ENCODE results near the gene NECAP2.
"Not testable (repeated sequence)": the region's sequence is repeated elsewhere in the genome, so short reads cannot be mapped to it uniquely, and the experiment has no call there.

NECAP2 gene

DNA sequence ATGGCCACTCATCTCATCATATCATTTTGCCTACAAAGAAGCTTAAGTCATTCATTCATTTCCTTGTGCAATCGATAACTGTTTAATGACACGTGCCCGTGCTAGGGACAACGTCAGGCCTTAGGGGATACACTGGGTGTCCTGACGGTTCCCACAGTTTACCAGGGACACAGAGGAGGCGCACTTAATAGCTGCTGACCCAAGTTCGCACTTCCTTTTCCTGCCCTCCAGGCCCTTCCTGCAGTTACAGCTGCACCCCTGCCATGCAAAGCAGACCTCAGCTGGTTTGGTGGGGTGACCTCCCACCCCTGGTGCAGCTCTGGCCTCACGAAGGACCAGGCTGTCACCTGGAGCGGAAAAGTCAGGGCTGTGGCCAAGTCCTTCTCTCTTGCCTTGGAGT is 7.5 kb upstream of the NECAP2 start:
- DNase-seq: no peak

DNA sequence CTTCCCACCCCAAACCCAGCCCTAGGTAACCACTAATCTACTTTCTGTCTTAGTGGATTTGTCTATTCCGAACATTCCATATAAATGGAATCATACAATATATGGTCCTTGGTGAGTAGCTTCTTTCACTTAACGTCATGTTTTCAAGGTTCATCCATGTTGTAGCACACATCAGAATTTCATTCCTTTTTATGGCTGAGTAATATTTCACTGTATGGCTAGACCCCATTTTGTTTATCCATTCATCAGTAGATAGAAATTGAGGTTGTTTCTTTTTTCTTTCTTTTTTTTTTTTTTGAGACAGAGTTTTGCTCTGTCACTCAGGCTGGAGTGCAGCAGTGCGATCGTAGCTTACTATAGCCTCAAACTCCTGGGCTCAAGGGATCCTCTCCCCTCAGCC is 6.5 kb upstream of the NECAP2 start:
- DNase-seq: no peak

DNA sequence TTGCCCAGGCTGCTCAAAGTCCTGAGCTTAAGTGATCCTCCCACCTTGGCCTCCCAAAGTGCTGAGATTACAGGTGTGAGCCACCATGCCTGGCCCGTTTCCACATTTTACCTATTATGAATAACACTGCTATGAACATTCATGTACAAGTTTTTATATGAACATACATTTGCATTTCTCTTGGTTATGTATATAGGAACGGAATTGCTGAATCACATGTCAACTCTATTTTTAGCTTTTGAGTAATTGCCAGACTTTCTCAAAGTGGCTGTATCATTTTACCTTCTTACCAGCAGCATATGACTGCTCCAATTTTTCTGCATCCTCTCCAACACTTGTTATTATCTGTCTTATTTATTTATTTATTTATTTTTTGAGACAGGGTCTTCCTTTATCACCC is 6.0 kb upstream of the NECAP2 start:
- DNase-seq: no peak

GRCh38 chr1:16436946-16437474 is 3.5 kb upstream of the NECAP2 start, which contains the start of gene SPATA21:
Gene SPATA21 (minus strand): TSS chr1:16437424. CDS start chr1:16431371, 6,053 bp downstream.
- DNase-seq: no peak

- no peak for DNase-seq
These were observed 2.0 kb upstream of the NECAP2 start for GRCh38 chr1:16438516-16438915.

GRCh38 chr1:16438924-16439323 is 1.6 kb upstream of the NECAP2 start:
- DNase-seq: no peak

DNA sequence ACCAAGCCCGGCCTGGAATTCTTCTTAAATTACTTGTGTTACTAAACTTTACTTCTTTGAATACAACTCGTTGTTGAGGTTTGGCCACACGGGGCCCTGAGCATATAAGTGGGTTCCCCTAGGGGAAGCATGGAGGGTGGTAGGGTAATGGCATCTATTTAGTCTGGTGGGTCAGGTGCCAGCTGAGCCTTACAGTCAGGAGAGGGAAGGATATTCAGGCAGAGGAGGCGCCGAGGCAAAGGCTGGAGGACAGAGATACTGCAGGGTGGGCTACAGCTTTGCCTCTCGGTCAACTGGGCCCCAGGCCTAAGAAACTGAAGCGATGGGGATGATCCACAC is 424 bp upstream of the NECAP2 start:
- DNase-seq: no peak

DNA sequence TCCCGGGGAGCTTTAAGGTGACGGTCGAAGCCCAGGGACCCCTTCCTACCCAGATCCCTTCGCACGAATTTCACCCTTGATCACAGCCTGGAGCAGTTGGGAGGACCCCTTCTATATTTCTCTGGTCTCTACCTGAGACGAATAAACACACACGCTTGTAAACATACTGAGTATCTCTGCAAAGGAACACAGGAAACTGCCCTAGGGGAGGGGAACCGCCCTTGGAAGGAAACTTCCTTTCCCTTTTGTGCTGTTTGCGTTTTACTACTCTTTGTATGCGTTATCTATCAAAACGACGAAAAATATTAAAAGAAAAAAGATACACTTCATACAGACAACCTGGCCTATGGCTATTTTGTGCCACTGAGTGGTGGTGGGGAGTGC is 750 bp downstream of the NECAP2 start:
- no peak for DNase-seq

DNA sequence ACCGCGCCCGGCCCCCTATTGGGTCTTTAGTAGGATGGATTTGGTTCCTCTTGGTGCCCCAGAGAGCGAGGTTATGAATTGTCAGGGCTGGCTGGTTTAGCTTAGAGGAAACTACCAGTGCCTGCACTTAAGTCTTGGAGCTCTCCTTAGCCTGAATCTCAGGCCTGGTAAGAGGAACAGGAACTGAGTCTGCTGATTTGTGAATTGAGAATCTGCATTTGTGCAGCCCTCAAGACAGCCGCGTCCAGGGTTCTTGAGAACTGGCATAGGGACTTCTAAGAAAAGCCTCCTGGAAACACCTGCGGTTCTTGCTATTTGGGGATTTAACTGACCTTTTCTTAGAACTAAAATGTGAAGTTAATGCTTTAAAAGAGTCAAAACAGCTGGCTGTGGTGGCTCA is 1.7 kb downstream of the NECAP2 start:
- no peak for DNase-seq

DNA sequence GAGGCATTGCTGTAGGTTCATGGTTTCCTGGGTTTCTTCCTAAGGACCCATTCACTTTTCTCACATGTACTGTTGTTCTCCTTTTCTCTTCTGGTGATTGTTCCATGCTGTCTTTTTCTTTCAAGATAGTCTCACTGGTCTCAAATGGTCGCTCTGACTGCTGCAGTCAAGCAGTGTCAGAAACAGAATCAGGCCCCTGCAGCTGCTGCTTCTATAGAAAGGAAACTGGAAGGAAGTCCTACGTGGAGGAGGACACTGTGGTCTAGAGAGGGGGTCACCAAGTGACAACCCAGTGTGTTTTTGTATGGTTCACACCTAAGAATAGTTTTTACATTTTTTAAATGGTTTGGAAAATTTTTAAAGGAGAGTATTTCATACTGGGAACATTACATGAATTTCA is 2.4 kb downstream of the NECAP2 start:
- no peak for DNase-seq

DNA sequence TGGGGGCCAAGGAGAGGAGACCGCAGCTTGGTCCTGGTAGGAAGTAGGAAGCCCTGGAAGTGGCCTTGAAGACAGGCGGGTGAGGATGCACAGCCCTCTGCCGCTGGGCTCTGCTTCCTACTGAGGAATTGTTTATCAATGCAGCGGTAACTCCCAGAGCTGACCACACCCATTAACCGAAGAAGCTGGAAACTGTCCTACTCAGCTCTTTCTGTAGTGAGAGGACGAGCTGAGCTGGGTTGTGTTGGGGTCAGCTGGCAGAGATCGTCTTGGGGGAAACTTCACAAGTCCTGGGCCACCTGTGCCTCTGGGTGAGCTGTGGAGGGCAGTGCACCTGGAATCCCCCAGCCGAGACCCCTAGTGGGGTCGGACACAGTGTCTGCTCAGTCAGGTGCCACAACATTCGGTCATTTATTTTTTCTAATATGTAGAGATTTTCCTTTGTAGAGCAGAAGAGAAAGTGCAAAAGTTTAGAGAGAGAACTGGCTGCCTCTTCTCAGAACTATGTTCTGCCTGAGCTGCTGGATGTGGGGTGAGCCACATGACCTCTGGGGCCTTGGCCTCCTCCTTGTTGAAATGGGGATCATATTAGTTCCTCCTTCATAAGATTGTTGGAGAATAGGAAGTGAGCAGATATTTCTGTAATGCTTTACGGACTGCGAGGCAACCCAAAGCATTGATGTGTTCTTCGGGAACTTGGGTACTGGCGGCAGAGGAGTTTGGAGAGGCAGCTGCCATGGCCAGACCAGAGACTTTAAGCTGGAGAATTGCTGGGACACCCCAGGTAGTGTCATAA is 3.6 kb downstream of the NECAP2 start:
- DNase-seq: no peak

DNA sequence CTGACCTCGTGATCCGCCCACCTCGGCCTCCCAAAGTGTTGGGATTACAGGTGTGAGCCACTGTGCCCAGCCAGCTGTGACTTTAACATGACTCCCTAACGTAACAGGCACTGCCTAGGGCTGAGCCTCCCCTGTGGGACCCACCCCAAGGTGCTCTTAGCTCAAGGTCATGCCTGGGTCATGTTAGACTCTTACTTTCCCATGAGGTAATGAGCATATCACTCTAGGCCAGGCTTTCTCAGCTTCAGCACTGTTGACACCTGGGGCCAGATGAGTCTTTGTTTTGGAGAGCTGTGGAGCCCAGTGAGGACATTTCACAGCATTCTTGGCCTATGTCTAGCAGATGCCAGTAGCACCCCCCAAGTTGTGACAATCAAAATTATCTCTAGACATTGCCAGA is 4.5 kb downstream of the NECAP2 start:
- no peak for DNase-seq

DNA sequence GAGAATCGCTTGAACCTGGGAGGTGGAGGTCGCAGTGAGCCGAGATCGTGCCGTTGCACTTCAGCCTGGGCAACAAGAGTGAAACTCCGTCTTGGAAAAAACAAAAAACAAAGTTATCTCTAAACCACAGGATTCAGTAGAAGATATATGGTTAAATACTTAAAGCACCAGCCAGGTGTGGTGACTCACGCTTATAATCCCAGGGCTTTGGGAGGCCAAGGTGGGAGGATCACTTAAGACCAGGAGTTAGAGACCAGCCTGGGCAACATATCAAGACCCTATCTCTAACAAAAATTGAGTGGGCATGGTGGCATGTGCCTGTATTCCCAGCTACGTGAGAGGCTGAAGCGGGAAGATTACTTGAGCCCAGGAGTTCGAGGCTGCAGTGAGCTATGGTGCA is 5.6 kb downstream of the NECAP2 start:
- no peak for DNase-seq

DNA sequence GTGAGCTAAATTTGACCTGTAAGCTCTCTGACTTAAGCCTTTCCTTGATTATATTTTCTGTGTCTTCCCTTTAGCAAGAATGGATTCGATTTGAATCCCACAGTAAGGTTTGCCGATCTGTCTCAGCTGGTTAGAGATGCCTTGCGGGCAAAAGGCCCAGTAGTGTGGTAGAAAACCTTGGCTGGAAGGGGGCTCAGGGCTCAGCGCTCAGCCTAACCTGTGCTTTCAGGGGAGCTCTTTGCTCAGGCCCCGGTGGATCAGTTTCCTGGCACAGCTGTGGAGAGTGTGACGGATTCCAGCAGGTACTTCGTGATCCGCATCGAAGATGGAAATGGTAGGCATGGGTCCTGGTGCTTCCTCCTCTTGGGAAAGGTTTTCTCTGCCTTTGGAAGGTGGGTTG is 7.1 kb downstream of the NECAP2 start:
- no peak for DNase-seq

GRCh38 chr1:16449065-16449464 is 8.5 kb downstream of the NECAP2 start:
- no peak for DNase-seq

DNA sequence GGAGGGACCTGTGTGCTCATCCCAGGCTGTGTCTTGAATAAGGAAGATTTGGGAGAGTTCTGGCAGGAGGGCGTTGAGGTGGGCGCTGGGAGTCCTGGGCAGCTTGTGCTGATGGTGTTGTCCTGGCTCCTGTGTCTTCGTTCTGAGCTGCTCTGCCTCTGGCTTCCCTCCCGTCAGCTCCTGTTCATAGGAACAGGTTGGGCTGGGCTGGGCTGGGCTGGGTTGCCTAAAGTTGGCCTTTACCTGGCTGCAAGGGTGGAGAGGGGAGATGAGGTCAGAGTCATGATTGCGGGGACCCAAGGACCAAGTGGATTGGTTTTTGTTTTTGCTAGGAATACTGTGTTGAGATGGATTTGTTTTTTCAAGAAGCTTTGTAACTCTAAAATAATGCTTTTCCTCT is 9.1 kb downstream of the NECAP2 start:
- DNase-seq: no peak

- no peak for DNase-seq
These were observed 10.4 kb downstream of the NECAP2 start for GRCh38 chr1:16450863-16451481.

GRCh38 chr1:16451841-16452528 is 11.5 kb downstream of the NECAP2 start:
- no peak for DNase-seq

DNA sequence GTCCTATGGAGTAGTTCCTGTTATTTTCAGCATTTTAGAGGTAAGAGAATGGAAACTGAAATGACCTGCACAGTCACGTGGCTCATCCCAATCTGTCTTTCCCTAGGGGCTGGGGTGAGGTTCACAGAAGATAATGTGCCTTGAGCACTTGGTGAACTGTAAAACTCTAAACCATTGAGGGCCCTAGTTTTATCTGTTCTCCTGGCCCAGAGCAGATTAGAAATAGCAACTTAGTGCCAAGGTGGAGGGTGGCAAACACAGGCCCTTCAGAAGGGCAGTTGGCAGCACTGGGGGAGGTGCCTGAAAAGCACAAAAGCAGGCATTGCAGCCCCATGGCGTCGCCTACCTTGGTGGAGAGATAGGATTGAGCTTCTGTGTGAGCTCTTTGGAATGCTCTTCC is 14.4 kb downstream of the NECAP2 start:
- DNase-seq: not testable (repeated sequence)

DNA sequence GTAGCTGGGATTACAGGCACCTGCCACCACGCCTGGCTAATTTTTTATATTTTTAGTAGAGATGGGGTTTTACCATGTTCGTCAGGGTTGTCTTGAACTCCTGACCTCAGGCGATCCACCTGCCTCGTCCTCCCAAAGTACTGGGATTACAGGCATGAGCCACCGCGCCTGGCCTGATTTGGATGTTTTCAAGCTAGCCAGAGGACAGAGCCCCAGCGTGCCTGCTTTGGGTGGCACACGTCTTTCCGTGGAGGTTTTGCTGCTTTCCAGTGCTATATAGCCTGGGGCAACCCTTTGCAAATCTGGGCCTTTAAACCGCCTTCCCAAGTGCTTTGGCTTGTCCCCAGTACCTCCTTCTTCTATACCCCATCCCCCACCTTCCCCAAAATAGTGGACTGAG is 15.6 kb downstream of the NECAP2 start:
- not testable (repeated sequence) for DNase-seq

- DNase-seq: no peak
These were observed 18.3 kb downstream of the NECAP2 start for GRCh38 chr1:16458831-16459230.

GRCh38 chr1:16459352-16459925 is 18.9 kb downstream of the NECAP2 start:
- DNase-seq: no peak

DNA sequence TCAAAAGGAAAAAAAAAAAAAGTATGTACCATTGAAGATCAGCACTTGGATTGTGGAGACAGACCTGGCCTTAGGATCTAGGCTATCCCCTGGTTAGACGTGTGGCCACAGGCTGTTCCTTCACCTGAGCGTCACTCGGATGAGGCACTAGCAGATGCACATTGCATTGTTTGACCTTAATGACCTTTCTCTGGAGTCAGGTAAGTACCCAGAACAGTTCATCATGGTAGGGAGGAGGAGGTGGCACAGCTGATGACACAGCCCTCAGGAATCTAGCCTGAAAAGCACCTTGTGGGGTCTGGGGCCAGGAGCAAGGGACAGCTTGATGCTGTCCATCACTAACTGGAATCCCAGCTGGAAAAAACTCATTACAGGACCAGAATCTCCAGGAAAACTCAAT is 21.2 kb downstream of the NECAP2 start:
- no peak for DNase-seq
